ENCODE data around the gene NOVA2. TPM values are rescaled to one million over a fixed set of nuclear protein-coding genes. Genes with fewer than 3 reads are reported as not detected.

The NOVA2 gene
- total and polyA plus RNA-seq, 2 donors (not counting 3 experiments of a cell fraction or from before 2014, with no cell fraction given): 5.6 to 34.2 TPM

DNA sequence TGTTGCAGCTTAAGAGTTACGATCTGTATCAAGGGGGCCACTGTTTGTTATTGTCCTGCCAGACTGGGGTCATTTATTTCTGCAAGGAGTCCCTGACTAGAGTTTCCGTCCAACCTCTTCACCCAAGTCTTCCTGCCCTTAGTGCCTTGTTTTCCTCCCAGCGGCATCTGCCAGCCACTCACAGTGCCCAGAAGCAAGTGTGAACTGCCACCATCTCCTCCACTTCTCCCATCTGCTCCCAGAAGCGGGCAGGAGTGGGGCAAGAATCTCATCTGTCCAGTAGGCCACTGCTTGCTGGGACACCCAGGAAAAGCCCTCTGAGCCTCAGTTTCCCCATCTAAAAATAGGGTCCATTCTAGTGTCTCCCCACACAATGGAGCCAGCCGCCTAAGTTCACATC is 4.0 kb downstream of the NOVA2 start:
- TF ChIP-seq JUN (IDR thresholded peaks at IDR 0.05; ENCODE audit: borderline replicate concordance, insufficient read depth, insufficient read length, low read depth): no peak
- TF ChIP-seq POLR2A (IDR thresholded peaks at IDR 0.05; ENCODE audit: low read depth, low read length): no peak
- no peak for TF ChIP-seq FOS (IDR thresholded peaks at IDR 0.05; ENCODE audit: borderline replicate concordance, insufficient read depth, low read length)
- no peak for TF ChIP-seq GATA2 (IDR thresholded peaks at IDR 0.05; ENCODE audit: insufficient read depth, insufficient read length, low read depth, low read length)
- TF ChIP-seq MYC (IDR thresholded peaks at IDR 0.05; ENCODE audit: low read depth, low read length): no peak
- no peak for TF ChIP-seq EZH2 (IDR thresholded peaks at IDR 0.05; ENCODE audit: borderline replicate concordance, low read depth, low read length, severe bottlenecking)
- no peak for TF ChIP-seq POLR2AphosphoS5 (IDR thresholded peaks at IDR 0.05; ENCODE audit: insufficient read depth, low read depth, low read length)
- TF ChIP-seq CTCF (IDR thresholded peaks at IDR 0.05; ENCODE audit: extremely low read depth in 1 of 2, insufficient read depth in 1 of 2, low read depth in 1 of 2, low read length in 2 of 2): no peak
- no peak for TF ChIP-seq MAX (IDR thresholded peaks at IDR 0.05; ENCODE audit: insufficient read depth, insufficient read length)
- Histone ChIP-seq H3K4me2 (ENCODE audit: insufficient read depth, low read length) (no peak overlapping the region), H3K79me2 (ENCODE audit: control insufficient read depth, insufficient read depth, low read length) (peaks cover 9% of the 10 kb centered on the region), H2AFZ (ENCODE audit: low read depth, low read length) (no peak overlapping the region), H3K4me3 (replicated peaks in 1 of 3; ENCODE audit: insufficient read depth in 1 of 3, low read depth in 1 of 3, low read length in 3 of 3) (no peak overlapping the region), H3K27ac (ENCODE audit: insufficient read depth, low read depth, low read length) (no peak overlapping the region), H3K9me3 (replicated peaks; ENCODE audit: control insufficient read depth, insufficient read depth, low read length) (no peaks in the 10 kb centered on the region), H3K9ac (replicated peaks; ENCODE audit: extremely low read depth, insufficient read depth, low read length) (no peak overlapping the region), H4K20me1 (replicated peaks; ENCODE audit: control insufficient read depth, extremely low read depth, insufficient read depth, low read length) (no peaks in the 10 kb centered on the region), H3K4me1 (ENCODE audit: control insufficient read depth, extremely low read depth, insufficient read depth, low read length) (peaks cover 23% of the 10 kb centered on the region), H3K36me3 (ENCODE audit: control insufficient read depth in 2 of 2, extremely low read depth in 1 of 2, insufficient read depth in 2 of 2, low read length in 2 of 2) (peaks cover 0 to 7% of the 10 kb centered on the region in 2 experiments), H3K27me3 (ENCODE audit: control insufficient read depth in 2 of 2, insufficient read depth in 2 of 2, low read length in 2 of 2) (no peaks in the 10 kb centered on the region), H3K9me1 (replicated peaks; ENCODE audit: control insufficient read depth, extremely low read depth, insufficient read depth, low read length) (no peaks in the 10 kb centered on the region)
- dilution Hi-C loops (cut with MboI; ENCODE audit: extremely low pct_ligation_motif_present, low sequenced_read_pairs) (no loop called here), intact Hi-C loops (cut with micrococcal nuclease) (loop anchor here (5.0 kb wide), 1 partner anchor 38 kb away; no protein-coding TSS in a partner anchor)
- BruUV-seq (replicated peaks): no TSS peak
- CTCF ChIA-PET: interaction anchor here (1.1 kb wide), 1 partner anchor 16 kb away, joined by 3 read pairs; no protein-coding TSS in a partner anchor
- FAIRE-seq (no peak), DNase-seq (ENCODE audit: low read depth, low spot score) (no peak)
- POLR2A ChIA-PET: no interaction called here
